CD14-positive monocyte (primary cell): ENCODE results near the gene DCLK1. TPM values are rescaled to one million over a fixed set of nuclear protein-coding genes. Genes with fewer than 3 reads are reported as not detected.

Experiments used
- DNase-seq, 3 donors: peaks; one replicate each; pipeline ENCODE4 v3.0.0-alpha.2; 2011 to 2022
- H2AFZ ChIP-seq: 2 replicates; pipeline ENCODE4 v1.6.0; 2012; ENCODE audit warnings: mild to moderate bottlenecking, low read depth, low read length, inconsistent platforms; ENCODE audit not compliant: insufficient read depth, poor library complexity, severe bottlenecking
- H3K27ac ChIP-seq, 2 donors: 1 replicate in 1 of 2; 2 replicates in 1 of 2; pipeline ENCODE4 v1.5.1; 2012 to 2013; ENCODE audit warnings: low read length in 2 of 2, control low read depth in 1 of 2, inconsistent platforms in 1 of 2, low read depth in 1 of 2, mild to moderate bottlenecking in 1 of 2
- H3K27me3 ChIP-seq, 2 donors: one replicate each; pipeline versions ENCODE4 v1.6.0 to v1.6.1; 2011 to 2013; ENCODE audit warnings: low read length in 2 of 2; ENCODE audit not compliant: control insufficient read depth in 2 of 2, insufficient read depth in 2 of 2
- H3K36me3 ChIP-seq, 2 donors: replicated peaks in 1 of 2; 1 replicate in 1 of 2; 2 replicates in 1 of 2; pipeline versions ENCODE4 v1.5.1 to v1.6.1; 2012 to 2013; ENCODE audit warnings: low read length in 2 of 2, control low read depth in 1 of 2, inconsistent platforms in 1 of 2, mild to moderate bottlenecking in 1 of 2; ENCODE audit not compliant: insufficient read depth in 2 of 2, control insufficient read depth in 1 of 2
- H3K4me1 ChIP-seq, 2 donors: 1 replicate in 1 of 2; 2 replicates in 1 of 2; pipeline versions ENCODE4 v1.5.1 to v1.6.1; 2012 to 2013; ENCODE audit warnings: low read length in 2 of 2, control low read depth in 1 of 2, inconsistent platforms in 1 of 2, mild to moderate bottlenecking in 1 of 2, moderate library complexity in 1 of 2; ENCODE audit not compliant: insufficient read depth in 2 of 2, control insufficient read depth in 1 of 2
- H3K4me2 ChIP-seq: replicated peaks from 2 replicates; pipeline ENCODE3; 2012; ENCODE audit warnings: low read length, moderate library complexity, mild to moderate bottlenecking; ENCODE audit not compliant: poor library complexity, severe bottlenecking; ENCODE audit errors: extremely low read depth
- H3K4me3 ChIP-seq, 3 experiments: fragments of 200-600 bp in 1 of 3; sonication (generic) in 1 of 3; replicated peaks in 1 of 3; 1 replicate in 2 of 3; 2 replicates in 1 of 3; pipeline ENCODE4 v1.5.1; 2011 to 2013; ENCODE audit warnings: low read length in 3 of 3, mild to moderate bottlenecking in 3 of 3, control low read depth in 2 of 3, low read depth in 2 of 3, inconsistent platforms in 1 of 3, moderate library complexity in 1 of 3
- H3K79me2 ChIP-seq: 2 replicates; pipeline ENCODE4 v1.6.0; 2012; ENCODE audit warnings: mild to moderate bottlenecking, control low read depth, inconsistent platforms, low read length, moderate library complexity; ENCODE audit not compliant: insufficient read depth
- H3K9ac ChIP-seq: 2 replicates; pipeline ENCODE4 v1.6.0; 2017; ENCODE audit warnings: low read length, mild to moderate bottlenecking; ENCODE audit not compliant: insufficient read depth, poor library complexity, severe bottlenecking
- H3K9me3 ChIP-seq, 2 donors: replicated peaks in 1 of 2; 1 replicate in 1 of 2; 2 replicates in 1 of 2; pipeline versions ENCODE4 v1.5.1 to v1.6.1; 2012 to 2013; ENCODE audit warnings: low read length in 2 of 2, control low read depth in 1 of 2; ENCODE audit not compliant: control insufficient read depth in 1 of 2, insufficient read depth in 1 of 2
- H4K20me1 ChIP-seq: 2 replicates; pipeline ENCODE4 v1.6.0; 2012; ENCODE audit warnings: mild to moderate bottlenecking, low read length, control low read depth, moderate library complexity; ENCODE audit not compliant: insufficient read depth
- H3K27ac Mint-ChIP-seq, 7 donors: one replicate each; pipeline ENCODE4 v1.8.0; 2020; ENCODE audit warnings: mild to moderate bottlenecking in 7 of 7, mixed read lengths in 7 of 7, moderate library complexity in 6 of 7, inconsistent platforms in 2 of 7
- H3K27me3 Mint-ChIP-seq, 3 donors: one replicate each; pipeline ENCODE4 v1.8.0; 2021 to 2022; ENCODE audit warnings: low read depth in 3 of 3, mild to moderate bottlenecking in 3 of 3, mixed read lengths in 3 of 3, moderate library complexity in 3 of 3, inconsistent platforms in 1 of 3
- H3K36me3 Mint-ChIP-seq, 2 donors: one replicate each; pipeline ENCODE4 v1.8.0; 2020; ENCODE audit warnings: mixed read lengths in 2 of 2, inconsistent platforms in 1 of 2, mild to moderate bottlenecking in 1 of 2
- H3K4me1 Mint-ChIP-seq: one replicate; pipeline ENCODE4 v1.8.0; 2020; ENCODE audit warnings: mild to moderate bottlenecking, mixed read lengths
- H3K4me3 Mint-ChIP-seq, 2 donors: one replicate each; pipeline ENCODE4 v1.8.0; 2020; ENCODE audit warnings: mild to moderate bottlenecking in 2 of 2, mixed read lengths in 2 of 2, moderate library complexity in 1 of 2
- H3K9me3 Mint-ChIP-seq, 7 donors: one replicate each; pipeline ENCODE4 v1.8.0; 2020 to 2022; ENCODE audit warnings: mixed read lengths in 7 of 7, mild to moderate bottlenecking in 6 of 7, moderate library complexity in 6 of 7, inconsistent platforms in 2 of 7
- CTCF ChIP-seq: fragments of 200-600 bp; IDR thresholded peaks from one replicate; pipeline ENCODE4 v1.8.0; 2022; ENCODE audit warnings: antibody characterized with exemption, mild to moderate bottlenecking
- WGBS: methylation state at CpG from one replicate; pipeline ENCODE4 v1.1.5; 2013; ENCODE audit warnings: missing lambda C conversion rate; ENCODE audit not compliant: insufficient coverage; 5-methylcytosine and 5-hydroxymethylcytosine counted together
- intact Hi-C, 2 donors: fragments of 100-400 bp; cut with micrococcal nuclease; formaldehyde crosslinking; loops; one replicate each; pipeline versions ENCODE4 v1.15.0 to v1.15.1; 2023
- polyA plus RNA-seq, 3 donors: library from polyadenylated mRNA; depleted of rRNA in 1 of 3; unstranded in 2 of 3; stranded (reverse) in 1 of 3; fragments of 300-500 nt in 2 of 3; fragments of >200 nt in 1 of 3; fragmentation: Illumina TruSeq in 2 of 3; gene quantifications; 1 replicate in 2 of 3; 2 replicates in 1 of 3; pipeline ENCODE4 v1.2.3, GENCODE V29; 2012 to 2021

The DCLK1 gene
- polyA plus RNA-seq, 3 donors, result not detected

GRCh38 chr13:35814605-35815011 lies 316.6 kb downstream of the DCLK1 start:
- no peaks in the 10 kb centered on the region for H3K4me1 ChIP-seq
- no peak for DNase-seq
- no peaks in the 10 kb centered on the region for H3K27me3 ChIP-seq
- H3K27ac ChIP-seq, result no peak overlapping the region
- intact Hi-C loops, result no loop called here
- Mint-ChIP-seq H3K27me3 (peaks cover 1 to 5% (median 2%) of the 10 kb centered on the region in 3 donors), H3K9me3 (no peaks in the 10 kb centered on the region), H3K36me3 (no peaks in the 10 kb centered on the region), H3K27ac (no peak overlapping the region), H3K4me3 (no peak overlapping the region), H3K4me1 (no peaks in the 10 kb centered on the region)
- no peaks in the 10 kb centered on the region for H3K9me3 ChIP-seq
- H3K4me3 ChIP-seq, result no peak overlapping the region
- H3K4me2 ChIP-seq, result no peak overlapping the region
- TF ChIP-seq CTCF, result no peak
- H4K20me1 ChIP-seq, result no peaks in the 10 kb centered on the region
- WGBS, result no CpG with 5 or more reads among the region's 1 CpG
- H3K9ac ChIP-seq, result no peak overlapping the region
- no peaks in the 10 kb centered on the region for H3K79me2 ChIP-seq
- H3K36me3 ChIP-seq, result no peaks in the 10 kb centered on the region
- H2AFZ ChIP-seq, result no peak overlapping the region

DNA sequence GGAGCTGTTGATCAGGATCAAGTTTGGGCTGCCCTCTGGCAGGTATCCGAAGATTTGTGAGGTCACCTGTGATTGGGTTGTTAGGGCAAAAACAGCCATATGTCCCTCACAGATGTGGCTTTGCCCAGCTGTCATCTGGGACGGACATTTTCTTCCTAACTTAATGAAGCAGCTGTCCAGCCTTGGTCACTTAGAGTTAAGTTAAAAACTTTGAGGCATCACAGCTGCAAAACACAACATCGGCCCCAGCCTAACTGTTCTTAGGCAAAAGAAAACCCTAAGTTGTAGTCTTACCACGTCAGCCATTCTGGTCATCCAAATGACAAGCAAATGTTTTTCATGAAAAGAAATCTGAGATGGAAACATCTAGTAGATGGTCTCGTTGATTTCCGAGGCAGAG lies 318.4 kb downstream of the DCLK1 start:
- Histone ChIP-seq H3K27me3 (no peaks in the 10 kb centered on the region), H4K20me1 (no peaks in the 10 kb centered on the region), H3K9me3 (no peaks in the 10 kb centered on the region), H3K4me3 (no peak overlapping the region), H3K4me2 (no peak overlapping the region), H3K79me2 (no peaks in the 10 kb centered on the region), H3K36me3 (no peaks in the 10 kb centered on the region), H2AFZ (no peak overlapping the region), H3K4me1 (no peaks in the 10 kb centered on the region), H3K9ac (no peak overlapping the region), H3K27ac (no peak overlapping the region)
- WGBS, result 95% methylated on average over 3 of the region's 6 CpGs
- Mint-ChIP-seq H3K9me3 (peaks cover 0 to 1% (median 0%) of the 10 kb centered on the region in 7 donors), H3K36me3 (no peaks in the 10 kb centered on the region), H3K27ac (no peak overlapping the region), H3K4me3 (no peak overlapping the region), H3K27me3 (peaks cover 2 to 5% (median 3%) of the 10 kb centered on the region in 3 donors), H3K4me1 (no peaks in the 10 kb centered on the region)
- TF ChIP-seq CTCF, result no peak
- no peak for DNase-seq
- intact Hi-C loops, result no loop called here
